ENCODE data around the gene ANGPTL2.

- TF ChIP-seq, protein P1, sequence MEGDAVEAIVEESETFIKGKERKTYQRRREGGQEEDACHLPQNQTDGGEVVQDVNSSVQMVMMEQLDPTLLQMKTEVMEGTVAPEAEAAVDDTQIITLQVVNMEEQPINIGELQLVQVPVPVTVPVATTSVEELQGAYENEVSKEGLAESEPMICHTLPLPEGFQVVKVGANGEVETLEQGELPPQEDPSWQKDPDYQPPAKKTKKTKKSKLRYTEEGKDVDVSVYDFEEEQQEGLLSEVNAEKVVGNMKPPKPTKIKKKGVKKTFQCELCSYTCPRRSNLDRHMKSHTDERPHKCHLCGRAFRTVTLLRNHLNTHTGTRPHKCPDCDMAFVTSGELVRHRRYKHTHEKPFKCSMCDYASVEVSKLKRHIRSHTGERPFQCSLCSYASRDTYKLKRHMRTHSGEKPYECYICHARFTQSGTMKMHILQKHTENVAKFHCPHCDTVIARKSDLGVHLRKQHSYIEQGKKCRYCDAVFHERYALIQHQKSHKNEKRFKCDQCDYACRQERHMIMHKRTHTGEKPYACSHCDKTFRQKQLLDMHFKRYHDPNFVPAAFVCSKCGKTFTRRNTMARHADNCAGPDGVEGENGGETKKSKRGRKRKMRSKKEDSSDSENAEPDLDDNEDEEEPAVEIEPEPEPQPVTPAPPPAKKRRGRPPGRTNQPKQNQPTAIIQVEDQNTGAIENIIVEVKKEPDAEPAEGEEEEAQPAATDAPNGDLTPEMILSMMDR (IDR thresholded peaks at IDR 0.05): no peak
- TF ChIP-seq SIN3A (IDR thresholded peaks at IDR 0.05; ENCODE audit: borderline replicate concordance, low read depth, low read length) (no peak), YY1 (IDR thresholded peaks at IDR 0.05; ENCODE audit: low read depth) (no peak), MAX (IDR thresholded peaks at IDR 0.05; ENCODE audit: low read depth) (no peak), SMC3 (IDR thresholded peaks at IDR 0.05; ENCODE audit: low read depth, low read length) (no peak), TCF12 (IDR thresholded peaks at IDR 0.05) (no peak), POLR2AphosphoS5 (IDR thresholded peaks at IDR 0.05; ENCODE audit: low read depth, low read length) (no peak), JUND (IDR thresholded peaks at IDR 0.05) (no peak), RAD21 (IDR thresholded peaks at IDR 0.05; ENCODE audit: low read length) (no peak)
These were observed 61.0 kb downstream of the ANGPTL2 start for GRCh38 chr9:127061411-127061810.

All from SK-N-SH (cell line).